ENCODE measurements around the gene HLA-B.

The HLA-B gene

DNA sequence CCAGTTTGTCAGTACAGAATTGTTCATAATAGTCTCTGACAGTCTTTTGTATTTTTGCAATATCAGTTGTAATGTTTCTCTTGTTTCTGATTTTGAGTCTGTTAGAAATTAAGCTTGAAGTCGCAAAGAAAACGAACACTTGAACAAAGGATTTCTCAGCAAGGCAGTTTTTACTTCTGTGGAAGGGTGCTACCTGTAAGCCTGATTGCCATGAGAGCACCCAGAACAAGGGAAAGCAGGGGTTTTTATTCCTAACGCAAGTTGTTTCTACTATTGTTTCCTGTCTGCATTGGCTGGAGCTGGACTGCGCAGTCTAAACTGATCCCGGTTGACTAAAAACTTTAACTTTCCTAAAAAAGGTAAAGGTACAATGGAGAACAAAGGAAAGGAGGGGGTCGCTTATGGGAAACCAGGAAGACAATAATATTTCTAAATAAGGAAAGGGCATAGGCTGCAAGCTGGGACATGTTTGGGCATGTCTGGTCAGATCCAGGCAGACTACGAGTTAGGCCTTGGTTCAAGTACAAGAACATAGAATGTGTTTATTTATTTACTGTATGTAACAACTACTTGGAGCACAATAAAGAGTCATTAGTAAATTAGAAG is 28.5 kb downstream of the HLA-B start:
- H3K27me3 Mint-ChIP-seq (ENCODE audit: low read depth), result peaks cover 18% of the 10 kb centered on the region
- H3K4me3 Mint-ChIP-seq, result no peak overlapping the region
- no peak overlapping the region for H3K27ac Mint-ChIP-seq
- H3K9me3 Mint-ChIP-seq, result peaks cover 26% of the 10 kb centered on the region
- no peaks in the 10 kb centered on the region for H3K4me1 Mint-ChIP-seq
- TF ChIP-seq, protein P1, sequence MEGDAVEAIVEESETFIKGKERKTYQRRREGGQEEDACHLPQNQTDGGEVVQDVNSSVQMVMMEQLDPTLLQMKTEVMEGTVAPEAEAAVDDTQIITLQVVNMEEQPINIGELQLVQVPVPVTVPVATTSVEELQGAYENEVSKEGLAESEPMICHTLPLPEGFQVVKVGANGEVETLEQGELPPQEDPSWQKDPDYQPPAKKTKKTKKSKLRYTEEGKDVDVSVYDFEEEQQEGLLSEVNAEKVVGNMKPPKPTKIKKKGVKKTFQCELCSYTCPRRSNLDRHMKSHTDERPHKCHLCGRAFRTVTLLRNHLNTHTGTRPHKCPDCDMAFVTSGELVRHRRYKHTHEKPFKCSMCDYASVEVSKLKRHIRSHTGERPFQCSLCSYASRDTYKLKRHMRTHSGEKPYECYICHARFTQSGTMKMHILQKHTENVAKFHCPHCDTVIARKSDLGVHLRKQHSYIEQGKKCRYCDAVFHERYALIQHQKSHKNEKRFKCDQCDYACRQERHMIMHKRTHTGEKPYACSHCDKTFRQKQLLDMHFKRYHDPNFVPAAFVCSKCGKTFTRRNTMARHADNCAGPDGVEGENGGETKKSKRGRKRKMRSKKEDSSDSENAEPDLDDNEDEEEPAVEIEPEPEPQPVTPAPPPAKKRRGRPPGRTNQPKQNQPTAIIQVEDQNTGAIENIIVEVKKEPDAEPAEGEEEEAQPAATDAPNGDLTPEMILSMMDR (IDR thresholded peaks at IDR 0.05; ENCODE audit: unreplicated experiment in 3 of 3), result no peak
- peaks cover 3% of the 10 kb centered on the region for H3K36me3 Mint-ChIP-seq (ENCODE audit: low read depth)

GRCh38 chr6:31321820-31322219 is 35.2 kb downstream of the HLA-B start:
- no peaks in the 10 kb centered on the region for H3K36me3 Mint-ChIP-seq (ENCODE audit: low read depth)
- no peak overlapping the region for H3K27ac Mint-ChIP-seq
- H3K4me3 Mint-ChIP-seq, result no peak overlapping the region
- H3K9me3 Mint-ChIP-seq, result peaks cover 3% of the 10 kb centered on the region
- no peaks in the 10 kb centered on the region for H3K4me1 Mint-ChIP-seq
- H3K27me3 Mint-ChIP-seq (ENCODE audit: low read depth), result peaks cover 56% of the 10 kb centered on the region
- TF ChIP-seq, protein P1 (IDR thresholded peaks at IDR 0.05; ENCODE audit: unreplicated experiment in 3 of 3), result no peak

- H3K9me3 Mint-ChIP-seq, result peaks cover 3% of the 10 kb centered on the region
- no peak overlapping the region for H3K4me3 Mint-ChIP-seq
- peaks cover 59% of the 10 kb centered on the region for H3K27me3 Mint-ChIP-seq (ENCODE audit: low read depth)
- TF ChIP-seq, protein P1 (IDR thresholded peaks at IDR 0.05; ENCODE audit: unreplicated experiment in 3 of 3), result no peak
- no peaks in the 10 kb centered on the region for H3K36me3 Mint-ChIP-seq (ENCODE audit: low read depth)
- H3K4me1 Mint-ChIP-seq, result no peaks in the 10 kb centered on the region
- H3K27ac Mint-ChIP-seq, result no peak overlapping the region
Observed at GRCh38 chr6:31321005-31321707, 35.8 kb downstream of the HLA-B start.

DNA sequence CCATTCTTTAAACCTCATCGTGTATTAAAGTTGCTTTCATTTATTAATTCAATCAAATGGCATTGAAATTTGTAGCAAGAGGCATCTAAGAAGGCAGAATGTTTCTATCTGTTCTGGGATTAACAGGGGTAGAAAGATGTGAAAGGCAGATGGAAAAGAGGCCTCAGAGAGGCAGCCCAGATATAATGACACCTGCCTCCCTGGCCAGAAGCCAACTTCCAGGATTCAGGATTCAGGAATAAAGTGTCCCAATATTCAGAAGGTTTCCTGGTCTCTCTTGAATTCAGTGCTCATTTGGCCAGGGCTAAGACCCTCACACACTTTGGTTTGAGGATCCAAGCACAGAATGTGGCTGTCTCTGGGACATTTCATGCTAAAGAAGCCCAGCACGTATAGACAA is 39.9 kb downstream of the HLA-B start:
- H3K27me3 Mint-ChIP-seq (ENCODE audit: low read depth), result peaks cover 52% of the 10 kb centered on the region
- no peaks in the 10 kb centered on the region for H3K36me3 Mint-ChIP-seq (ENCODE audit: low read depth)
- no peak overlapping the region for H3K4me3 Mint-ChIP-seq
- no peaks in the 10 kb centered on the region for H3K4me1 Mint-ChIP-seq
- TF ChIP-seq, protein P1 (IDR thresholded peaks at IDR 0.05; ENCODE audit: unreplicated experiment in 3 of 3), result no peak
- H3K27ac Mint-ChIP-seq, result no peak overlapping the region
- H3K9me3 Mint-ChIP-seq, result no peaks in the 10 kb centered on the region

DNA sequence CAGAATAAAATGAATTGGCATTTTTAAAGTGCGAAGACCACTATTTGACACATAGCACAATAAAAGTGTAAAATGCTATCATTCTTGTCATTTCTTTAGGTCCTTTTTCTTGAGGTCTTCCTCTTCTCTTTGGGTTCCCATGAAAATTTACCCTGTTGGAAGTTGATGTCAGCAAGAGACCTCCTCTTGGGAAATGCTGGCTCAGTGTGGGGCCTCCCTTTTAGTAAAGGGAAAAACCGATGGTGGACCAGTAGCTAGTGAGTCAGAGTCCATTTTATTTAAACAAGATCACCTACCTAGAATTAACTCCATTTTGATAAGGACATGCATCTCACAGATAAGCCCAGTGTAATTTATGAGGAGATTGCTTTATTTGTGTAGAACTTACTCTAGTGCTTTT is 47.3 kb downstream of the HLA-B start:
- no peak overlapping the region for H3K4me3 Mint-ChIP-seq
- no peaks in the 10 kb centered on the region for H3K9me3 Mint-ChIP-seq
- no peak overlapping the region for H3K27ac Mint-ChIP-seq
- H3K4me1 Mint-ChIP-seq, result no peaks in the 10 kb centered on the region
- H3K27me3 Mint-ChIP-seq (ENCODE audit: low read depth), result peaks cover 12% of the 10 kb centered on the region
- TF ChIP-seq, protein P1 (IDR thresholded peaks at IDR 0.05; ENCODE audit: unreplicated experiment in 3 of 3), result no peak
- no peaks in the 10 kb centered on the region for H3K36me3 Mint-ChIP-seq (ENCODE audit: low read depth)

DNA sequence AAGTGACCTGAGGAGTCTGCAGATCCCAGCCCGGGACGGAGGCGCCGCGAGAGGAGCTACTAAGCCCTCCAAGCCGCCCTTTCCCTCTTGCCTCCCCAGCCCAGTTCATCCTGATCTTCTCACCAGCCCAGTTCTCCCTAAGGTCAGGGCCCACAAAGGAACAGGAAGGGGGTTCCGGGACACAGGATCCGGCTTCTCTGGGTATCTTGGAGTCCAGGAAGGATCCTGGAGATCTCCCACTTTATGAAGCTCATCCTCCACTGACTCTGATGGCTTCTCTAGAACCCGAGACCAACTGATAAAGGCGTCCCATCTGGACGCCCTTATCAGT is 48.2 kb downstream of the HLA-B start:
- Mint-ChIP-seq H3K27me3 (ENCODE audit: low read depth) (peaks cover 13% of the 10 kb centered on the region), H3K4me1 (no peaks in the 10 kb centered on the region), H3K9me3 (no peaks in the 10 kb centered on the region), H3K4me3 (no peak overlapping the region), H3K27ac (no peak overlapping the region), H3K36me3 (ENCODE audit: low read depth) (no peaks in the 10 kb centered on the region)
- TF ChIP-seq, protein P1 (IDR thresholded peaks at IDR 0.05; ENCODE audit: unreplicated experiment in 3 of 3), result no peak
